HG02588 (cell line): Measurements from ENCODE around the gene WNT11.

Experiments
- ATAC-seq: cut with Tn5 transposase; IDR thresholded peaks from one replicate; pipeline ENCODE4 v1.9.1; 2021; ENCODE audit warnings: mild to moderate bottlenecking, moderate library complexity; ENCODE audit not compliant: unreplicated experiment

WNT11 gene

GRCh38 chr11:76221365-76221764, 15.1 kb upstream of the WNT11 start:
- no peak for ATAC-seq

GRCh38 chr11:76219243-76219642, 12.9 kb upstream of the WNT11 start:
- ATAC-seq = no peak

GRCh38 chr11:76218449-76219178, 12.3 kb upstream of the WNT11 start:
- ATAC-seq = no peak

- no peak for ATAC-seq
Observed at GRCh38 chr11:76217653-76218160, 11.4 kb upstream of the WNT11 start.

GRCh38 chr11:76216536-76217325, 10.4 kb upstream of the WNT11 start:
- ATAC-seq = no peak

- no peak for ATAC-seq
Observed at GRCh38 chr11:76215941-76216340, 9.6 kb upstream of the WNT11 start.

GRCh38 chr11:76214968-76215548, 8.8 kb upstream of the WNT11 start:
- no peak for ATAC-seq

GRCh38 chr11:76214186-76214585, 7.9 kb upstream of the WNT11 start:
- no peak for ATAC-seq

- no peak for ATAC-seq
Observed at GRCh38 chr11:76212086-76213035, 6.1 kb upstream of the WNT11 start.

- ATAC-seq = no peak
Observed at GRCh38 chr11:76210931-76211851, 4.9 kb upstream of the WNT11 start.

GRCh38 chr11:76209973-76210930, 4.0 kb upstream of the WNT11 start:
- no peak for ATAC-seq

GRCh38 chr11:76209375-76209972, 3.2 kb upstream of the WNT11 start:
- no peak for ATAC-seq

GRCh38 chr11:76208438-76209374, 2.4 kb upstream of the WNT11 start:
- no peak for ATAC-seq

- ATAC-seq = no peak
Observed at GRCh38 chr11:76207642-76208401, 1.5 kb upstream of the WNT11 start.

GRCh38 chr11:76206077-76206326, 300 bp downstream of the WNT11 start:
- ATAC-seq = no peak

- no peak for ATAC-seq
Observed at GRCh38 chr11:76205252-76206076, 838 bp downstream of the WNT11 start.
